ENCODE data around the gene FOXA1. TPM values are rescaled to one million over a fixed set of nuclear protein-coding genes. Genes with fewer than 3 reads are reported as not detected.

Gene FOXA1
- total and polyA plus RNA-seq, 11 donors = not detected

- DNase-seq = no peak
- ATAC-seq = no peak
- WGBS, 4 donors = 68 to 80% (median 73%) methylated on average over 2 of the region's 2 CpGs
- Histone ChIP-seq H3K27me3 (peaks cover 0 to 8% (median 0%) of the 10 kb centered on the region in 9 donors), H3K4me1 (no peaks in the 10 kb centered on the region), H3K4me3 (no peak overlapping the region), H3K9me3 (peaks cover 0 to 4% (median 0%) of the 10 kb centered on the region in 12 donors), H3K27ac (no peak overlapping the region), H3K36me3 (no peaks in the 10 kb centered on the region)
- intact Hi-C loops (cut with DNase I) = no loop called here
- TF ChIP-seq POLR2A (IDR thresholded peaks at IDR 0.05) = no peak
- no peak for TF ChIP-seq CTCF (IDR thresholded peaks at IDR 0.05)
Observed at GRCh38 chr14:37638599-37638998, 43.5 kb upstream of the FOXA1 start.

GRCh38 chr14:37637341-37637740 lies 42.3 kb upstream of the FOXA1 start:
- no peaks in the 10 kb centered on the region for H3K4me1 ChIP-seq
- intact Hi-C loops (cut with DNase I) = no loop called here
- ATAC-seq (no peak), DNase-seq (no peak)
- no peaks in the 10 kb centered on the region for H3K36me3 ChIP-seq
- peaks cover 0 to 20% (median 0%) of the 10 kb centered on the region in 9 donors for H3K27me3 ChIP-seq
- H3K9me3 ChIP-seq = peaks cover 0 to 4% (median 0%) of the 10 kb centered on the region in 12 donors
- no peak overlapping the region for H3K4me3 ChIP-seq
- WGBS, 4 donors = 56 to 64% (median 61%) methylated on average over 4 of the region's 4 CpGs
- H3K27ac ChIP-seq = no peak overlapping the region
- no peak for TF ChIP-seq CTCF (IDR thresholded peaks at IDR 0.05)
- TF ChIP-seq POLR2A (IDR thresholded peaks at IDR 0.05) = no peak

GRCh38 chr14:37625597-37626595 lies 30.8 kb upstream of the FOXA1 start:
- WGBS, 4 donors = 71 to 74% (median 71%) methylated on average over 9 of the region's 9 CpGs
- no peaks in the 10 kb centered on the region for H3K36me3 ChIP-seq
- H3K27ac ChIP-seq = no peak overlapping the region
- H3K4me3 ChIP-seq = no peak overlapping the region
- H3K4me1 ChIP-seq = peaks cover 0 to 8% (median 0%) of the 10 kb centered on the region in 12 donors
- TF ChIP-seq POLR2A (IDR thresholded peaks at IDR 0.05) (no peak), CTCF (IDR thresholded peaks at IDR 0.05) (no peak)
- H3K27me3 ChIP-seq = peaks cover 8 to 48% (median 27%) of the 10 kb centered on the region in 9 donors
- no peak for ATAC-seq
- no peak for DNase-seq
- peaks cover 0 to 22% (median 0%) of the 10 kb centered on the region in 12 donors for H3K9me3 ChIP-seq
- intact Hi-C loops (cut with DNase I) = no loop called here

- no peak for ATAC-seq
- Histone ChIP-seq H3K27me3 (peaks cover 8 to 62% (median 28%) of the 10 kb centered on the region in 9 donors), H3K36me3 (no peaks in the 10 kb centered on the region), H3K27ac (no peak overlapping the region), H3K4me1 (peaks cover 0 to 8% (median 0%) of the 10 kb centered on the region in 12 donors), H3K9me3 (peaks cover 0 to 9% (median 0%) of the 10 kb centered on the region in 12 donors), H3K4me3 (no peak overlapping the region)
- 86 to 100% (median 91%) methylated on average over 1 of the region's 1 CpG for WGBS, 4 donors
- no peak for DNase-seq
- intact Hi-C loops (cut with DNase I) = no loop called here
- TF ChIP-seq POLR2A (IDR thresholded peaks at IDR 0.05) (no peak), CTCF (IDR thresholded peaks at IDR 0.05) (no peak)
Observed at GRCh38 chr14:37623971-37624370, 28.9 kb upstream of the FOXA1 start.

Measured in heart left ventricle (tissue), 16 donors.